ENCODE results near the gene VASP. TPM values are rescaled to one million over a fixed set of nuclear protein-coding genes. Genes with fewer than 3 reads are reported as not detected.

VASP gene
- polyA plus RNA-seq, 2 of the 4 experiments (the other 2 are of a cell fraction): 64.5 to 94.3 TPM

DNA sequence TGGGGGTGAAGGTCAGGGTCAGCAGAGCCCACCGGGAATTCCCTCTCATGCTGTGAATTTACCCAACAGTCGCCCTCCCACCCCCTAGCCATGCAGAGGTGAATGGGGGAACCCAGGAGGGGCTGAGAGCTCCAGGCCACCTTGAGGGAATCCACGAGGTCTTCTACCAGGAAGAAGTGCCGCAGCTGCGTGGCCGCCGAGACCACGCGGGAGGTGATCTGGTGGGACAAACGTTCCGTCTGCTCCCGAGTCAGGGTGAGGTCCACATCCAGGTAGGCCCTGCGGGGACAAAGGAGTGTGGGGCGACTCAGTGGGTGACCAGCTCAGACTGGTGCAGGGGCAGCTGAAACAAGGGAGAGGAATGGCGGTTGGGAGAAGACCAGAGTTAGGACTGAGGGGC, 18.6 kb upstream of the VASP start:
- no peak overlapping the region for H3K4me2 ChIP-seq
- no peak overlapping the region for H3K4me3 ChIP-seq
- peaks cover 15% of the 10 kb centered on the region for H3K4me1 ChIP-seq
- FAIRE-seq (no peak), ATAC-seq (no peak), DNase-seq (ENCODE audit: low read depth in 1 of 2, low spot score in 1 of 2) (no peak)
- no peak overlapping the region for H3K27ac ChIP-seq
- no peaks in the 10 kb centered on the region for H3K9me3 ChIP-seq
- TF ChIP-seq, protein P1, sequence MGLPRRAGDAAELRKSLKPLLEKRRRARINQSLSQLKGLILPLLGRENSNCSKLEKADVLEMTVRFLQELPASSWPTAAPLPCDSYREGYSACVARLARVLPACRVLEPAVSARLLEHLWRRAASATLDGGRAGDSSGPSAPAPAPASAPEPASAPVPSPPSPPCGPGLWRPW (IDR thresholded peaks at IDR 0.05): no peak
- no peak for TF ChIP-seq ELK1 (IDR thresholded peaks at IDR 0.05; ENCODE audit: low read depth, low read length)
- TF ChIP-seq ZSCAN20 (CRISPR knock-in tag; IDR thresholded peaks at IDR 0.05): no peak
- TF ChIP-seq BCL3 (IDR thresholded peaks at IDR 0.05): no peak
- TF ChIP-seq RARB (CRISPR knock-in tag; IDR thresholded peaks at IDR 0.05): no peak
- TF ChIP-seq TP53 (CRISPR knock-in tag; IDR thresholded peaks at IDR 0.05): no peak
- no peak for TF ChIP-seq USF2 (IDR thresholded peaks at IDR 0.05)
- TF ChIP-seq POLR2AphosphoS2 (conservative IDR thresholded peaks at IDR 0.05; ENCODE audit: low read length): no peak
- TF ChIP-seq NR3C1 (IDR thresholded peaks at IDR 0.05): no peak
- TF ChIP-seq, protein P2, sequence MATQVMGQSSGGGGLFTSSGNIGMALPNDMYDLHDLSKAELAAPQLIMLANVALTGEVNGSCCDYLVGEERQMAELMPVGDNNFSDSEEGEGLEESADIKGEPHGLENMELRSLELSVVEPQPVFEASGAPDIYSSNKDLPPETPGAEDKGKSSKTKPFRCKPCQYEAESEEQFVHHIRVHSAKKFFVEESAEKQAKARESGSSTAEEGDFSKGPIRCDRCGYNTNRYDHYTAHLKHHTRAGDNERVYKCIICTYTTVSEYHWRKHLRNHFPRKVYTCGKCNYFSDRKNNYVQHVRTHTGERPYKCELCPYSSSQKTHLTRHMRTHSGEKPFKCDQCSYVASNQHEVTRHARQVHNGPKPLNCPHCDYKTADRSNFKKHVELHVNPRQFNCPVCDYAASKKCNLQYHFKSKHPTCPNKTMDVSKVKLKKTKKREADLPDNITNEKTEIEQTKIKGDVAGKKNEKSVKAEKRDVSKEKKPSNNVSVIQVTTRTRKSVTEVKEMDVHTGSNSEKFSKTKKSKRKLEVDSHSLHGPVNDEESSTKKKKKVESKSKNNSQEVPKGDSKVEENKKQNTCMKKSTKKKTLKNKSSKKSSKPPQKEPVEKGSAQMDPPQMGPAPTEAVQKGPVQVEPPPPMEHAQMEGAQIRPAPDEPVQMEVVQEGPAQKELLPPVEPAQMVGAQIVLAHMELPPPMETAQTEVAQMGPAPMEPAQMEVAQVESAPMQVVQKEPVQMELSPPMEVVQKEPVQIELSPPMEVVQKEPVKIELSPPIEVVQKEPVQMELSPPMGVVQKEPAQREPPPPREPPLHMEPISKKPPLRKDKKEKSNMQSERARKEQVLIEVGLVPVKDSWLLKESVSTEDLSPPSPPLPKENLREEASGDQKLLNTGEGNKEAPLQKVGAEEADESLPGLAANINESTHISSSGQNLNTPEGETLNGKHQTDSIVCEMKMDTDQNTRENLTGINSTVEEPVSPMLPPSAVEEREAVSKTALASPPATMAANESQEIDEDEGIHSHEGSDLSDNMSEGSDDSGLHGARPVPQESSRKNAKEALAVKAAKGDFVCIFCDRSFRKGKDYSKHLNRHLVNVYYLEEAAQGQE (IDR thresholded peaks at IDR 0.05): no peak
- TF ChIP-seq, protein P3, sequence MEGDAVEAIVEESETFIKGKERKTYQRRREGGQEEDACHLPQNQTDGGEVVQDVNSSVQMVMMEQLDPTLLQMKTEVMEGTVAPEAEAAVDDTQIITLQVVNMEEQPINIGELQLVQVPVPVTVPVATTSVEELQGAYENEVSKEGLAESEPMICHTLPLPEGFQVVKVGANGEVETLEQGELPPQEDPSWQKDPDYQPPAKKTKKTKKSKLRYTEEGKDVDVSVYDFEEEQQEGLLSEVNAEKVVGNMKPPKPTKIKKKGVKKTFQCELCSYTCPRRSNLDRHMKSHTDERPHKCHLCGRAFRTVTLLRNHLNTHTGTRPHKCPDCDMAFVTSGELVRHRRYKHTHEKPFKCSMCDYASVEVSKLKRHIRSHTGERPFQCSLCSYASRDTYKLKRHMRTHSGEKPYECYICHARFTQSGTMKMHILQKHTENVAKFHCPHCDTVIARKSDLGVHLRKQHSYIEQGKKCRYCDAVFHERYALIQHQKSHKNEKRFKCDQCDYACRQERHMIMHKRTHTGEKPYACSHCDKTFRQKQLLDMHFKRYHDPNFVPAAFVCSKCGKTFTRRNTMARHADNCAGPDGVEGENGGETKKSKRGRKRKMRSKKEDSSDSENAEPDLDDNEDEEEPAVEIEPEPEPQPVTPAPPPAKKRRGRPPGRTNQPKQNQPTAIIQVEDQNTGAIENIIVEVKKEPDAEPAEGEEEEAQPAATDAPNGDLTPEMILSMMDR (IDR thresholded peaks at IDR 0.05): no peak
- no peak for TF ChIP-seq RNF2 (IDR thresholded peaks at IDR 0.05; ENCODE audit: borderline replicate concordance, low read depth)
- TF ChIP-seq ZNF302 (CRISPR knock-in tag; IDR thresholded peaks at IDR 0.05): no peak
- WGBS (ENCODE audit: missing lambda C conversion rate): 78% methylated on average over 15 of the region's 15 CpGs
- ChIA-PET POLR2A (no interaction called here), CTCF (interaction anchor here (0.7 to 17.6 kb wide), 10 partner anchors 8 to 152 kb away, joined by 3 to 418 read pairs (median 4); partner anchors contain the start of genes EML2, ERCC1 and RTN2)

DNA sequence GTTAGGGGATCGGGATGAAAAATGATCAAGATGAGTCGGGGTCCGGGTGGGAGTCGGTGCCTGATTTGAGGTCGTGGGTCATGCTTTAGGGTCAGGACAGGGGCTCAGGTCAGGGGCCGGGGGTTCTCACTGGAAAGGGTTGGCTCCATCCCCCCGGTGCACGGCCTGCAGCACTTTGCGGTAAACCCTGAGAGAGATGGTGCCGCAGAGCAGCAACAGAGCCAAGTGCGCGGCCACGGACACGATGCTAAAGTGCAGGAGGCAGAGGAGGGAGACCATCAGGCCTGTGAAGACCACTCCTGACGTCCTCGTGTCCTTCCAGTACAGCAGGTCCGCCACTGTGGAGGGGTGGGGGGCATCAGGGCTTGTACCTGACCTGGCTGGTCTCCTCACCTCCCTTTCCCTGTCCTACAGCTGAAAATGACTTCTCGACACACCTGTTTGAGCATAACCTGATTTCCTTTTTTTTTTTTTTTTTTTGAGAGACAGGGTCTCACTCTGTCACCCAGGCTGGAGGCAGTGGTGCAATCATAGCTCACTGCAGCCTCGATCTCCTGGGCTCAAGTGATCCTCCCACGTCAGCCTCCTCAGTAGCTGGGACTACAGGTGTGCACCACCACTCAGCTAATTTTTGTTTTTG, 17.9 kb upstream of the VASP start:
- no peaks in the 10 kb centered on the region for H3K9me3 ChIP-seq
- FAIRE-seq (no peak), DNase-seq (ENCODE audit: low read depth in 1 of 2, low spot score in 1 of 2) (no peak), ATAC-seq (no peak)
- ChIA-PET POLR2A (no interaction called here), CTCF (interaction anchor here (1.0 to 17.6 kb wide), 8 partner anchors 12 to 152 kb away, joined by 3 to 418 read pairs (median 4); partner anchors contain the start of genes EML2 and ERCC1)
- no peak overlapping the region for H3K27ac ChIP-seq
- H3K4me3 ChIP-seq: no peak overlapping the region
- TF ChIP-seq FOSL2 (IDR thresholded peaks at IDR 0.05) (no peak), FOSL2 (CRISPR knock-in tag; IDR thresholded peaks at IDR 0.05) (no peak)
- H3K4me2 ChIP-seq: no peak overlapping the region
- H3K4me1 ChIP-seq: peaks cover 15% of the 10 kb centered on the region
- 76% methylated on average over 20 of the region's 20 CpGs for WGBS (ENCODE audit: missing lambda C conversion rate)

Data from A549 (cell line).